SK-N-SH (cell line): Measurements from ENCODE around the gene SSR1. TPM values are rescaled to one million over a fixed set of nuclear protein-coding genes. Genes with fewer than 3 reads are reported as not detected.

Experiments
- CTCF ChIA-PET: fragments of 300-600, 350-600 bp; formaldehyde crosslinking; extraction: SDS; loops from one replicate; lab custom pipeline; 2021; lab: Yijun Ruan, JAX
- POLR2A ChIA-PET: fragments of 350-600 bp; sonication (Branson Sonifier 250); formaldehyde crosslinking; extraction: SDS; loops from one replicate; lab custom pipeline; 2020; ENCODE audit warnings: antibody characterized with exemption, inconsistent platforms; lab: Yijun Ruan, JAX
- DNase-seq: peaks from one replicate; pipeline ENCODE4 v3.0.0; 2012
- H2AFZ ChIP-seq: fragments of 200-600 bp; sonication (generic); 2 replicates; pipeline ENCODE4 v1.8.1; 2016; ENCODE audit warnings: antibody characterized with exemption, mild to moderate bottlenecking, low read depth
- H3F3A ChIP-seq: fragments of 200-600 bp; sonication (generic); replicated peaks from 2 replicates; pipeline ENCODE3; 2016; ENCODE audit warnings: antibody characterized with exemption, mild to moderate bottlenecking; ENCODE audit not compliant: insufficient read depth
- H3K27ac ChIP-seq, 2 experiments: fragments of 200-500 bp in 1 of 2; fragments of 200-600 bp in 1 of 2; sonication (Bioruptor generic) in 1 of 2; sonication (generic), shearing (Covaris generic) in 1 of 2; 2 replicates each; pipeline versions ENCODE4 v1.5.1 to v1.6.1; 2014 to 2016; ENCODE audit warnings: low read depth in 2 of 2, inconsistent platforms in 1 of 2, low read length in 1 of 2, mild to moderate bottlenecking in 1 of 2, mixed read lengths in 1 of 2
- H3K27me3 ChIP-seq: fragments of 200-600 bp; sonication (generic), shearing (Covaris generic); 2 replicates; pipeline ENCODE4 v1.6.1; 2016; ENCODE audit warnings: mixed run types; ENCODE audit not compliant: insufficient read depth
- H3K36me3 ChIP-seq, 2 experiments: fragments of 200-500 bp in 1 of 2; fragments of 200-600 bp in 1 of 2; sonication (Bioruptor generic) in 1 of 2; sonication (generic) in 1 of 2; replicated peaks in 1 of 2; 2 replicates each; pipeline versions ENCODE3 to v1.5.1; 2014 to 2016; ENCODE audit warnings: low read length in 1 of 2, mild to moderate bottlenecking in 1 of 2; ENCODE audit not compliant: insufficient read depth in 2 of 2, control insufficient read depth in 1 of 2
- H3K4me1 ChIP-seq, 2 experiments: fragments of 200-500 bp in 1 of 2; fragments of 200-600 bp in 1 of 2; sonication (Bioruptor generic) in 1 of 2; sonication (generic), shearing (Covaris generic) in 1 of 2; 2 replicates each; pipeline versions ENCODE4 v1.5.1 to v1.6.1; 2014 to 2016; ENCODE audit warnings: low read depth in 1 of 2, low read length in 1 of 2, mixed run types in 1 of 2; ENCODE audit not compliant: insufficient read depth in 2 of 2, control insufficient read depth in 1 of 2
- H3K4me2 ChIP-seq: fragments of 200-600 bp; sonication (generic), shearing (Covaris generic); 2 replicates; pipeline ENCODE4 v1.6.1; 2017; ENCODE audit warnings: mixed run types
- H3K4me3 ChIP-seq, 2 experiments: fragments of 200-500 bp in 1 of 2; fragments of 200-600 bp in 1 of 2; sonication (Bioruptor generic) in 1 of 2; sonication (generic), shearing (Covaris generic) in 1 of 2; 2 replicates each; pipeline versions ENCODE4 v1.5.1 to v1.8.1; 2014 to 2016; ENCODE audit warnings: low read depth in 2 of 2, inconsistent platforms in 1 of 2, low read length in 1 of 2, mild to moderate bottlenecking in 1 of 2, mixed read lengths in 1 of 2, moderate library complexity in 1 of 2
- H3K79me2 ChIP-seq: fragments of 200-600 bp; sonication (generic); 2 replicates; pipeline ENCODE4 v1.8.1; 2017; ENCODE audit warnings: mild to moderate bottlenecking; ENCODE audit not compliant: insufficient read depth
- H3K9ac ChIP-seq: fragments of 200-600 bp; sonication (generic); 2 replicates; pipeline ENCODE4 v1.6.1; 2017; ENCODE audit warnings: mixed run types
- H3K9me2 ChIP-seq: fragments of 200-600 bp; sonication (generic); 2 replicates; pipeline ENCODE4 v1.6.1; 2017; ENCODE audit warnings: mixed run types
- H3K9me3 ChIP-seq: fragments of 200-600 bp; sonication (generic); 2 replicates; pipeline ENCODE4 v1.6.1; 2017; ENCODE audit warnings: mixed run types, mild to moderate bottlenecking, moderate library complexity
- H4K20me1 ChIP-seq: fragments of 200-600 bp; sonication (generic); 2 replicates; pipeline ENCODE4 v1.6.1; 2017; ENCODE audit warnings: mild to moderate bottlenecking, mixed run types; ENCODE audit not compliant: insufficient read depth
- ELF1 ChIP-seq: IDR thresholded peaks from 2 replicates; pipeline ENCODE4 v1.4.0; 2012
- FOXM1 ChIP-seq: IDR thresholded peaks from 2 replicates; pipeline ENCODE4 v1.4.0; 2012; ENCODE audit warnings: low read depth, mild to moderate bottlenecking
- MEF2A ChIP-seq: IDR thresholded peaks from 2 replicates; pipeline ENCODE4 v1.4.0; 2012; ENCODE audit warnings: low read depth, borderline replicate concordance
- MXI1 ChIP-seq: IDR thresholded peaks from 2 replicates; pipeline ENCODE4 v1.6.1; 2012; ENCODE audit warnings: mild to moderate bottlenecking, low read depth, low read length, improper control_type of control experiment
- PBX3 ChIP-seq: IDR thresholded peaks from 2 replicates; pipeline ENCODE4; 2012
- RCOR1 ChIP-seq: fragments of 150-350 bp; IDR thresholded peaks from 2 replicates; pipeline ENCODE4 v1.6.1; 2017; ENCODE audit warnings: antibody characterized with exemption, low read length
- RFX5 ChIP-seq: IDR thresholded peaks from 2 replicates; pipeline ENCODE4 v1.6.1; 2012; ENCODE audit warnings: mild to moderate bottlenecking, improper control_type of control experiment, low read length
- RXRA ChIP-seq: IDR thresholded peaks from 2 replicates; pipeline ENCODE4 v1.4.0; 2012; ENCODE audit warnings: low read depth, mild to moderate bottlenecking, borderline replicate concordance
- USF1 ChIP-seq: IDR thresholded peaks from 2 replicates; pipeline ENCODE4 v1.4.0; 2012; ENCODE audit warnings: low read depth, borderline replicate concordance
- USF2 ChIP-seq: fragments of 150-350 bp; IDR thresholded peaks from 2 replicates; pipeline ENCODE4 v1.6.1; 2017; ENCODE audit warnings: antibody characterized with exemption, low read length, low read depth, borderline replicate concordance
- YY1 ChIP-seq: IDR thresholded peaks from 2 replicates; pipeline ENCODE4 v1.4.0; 2012; ENCODE audit warnings: low read depth, mild to moderate bottlenecking
- ZBTB33 ChIP-seq: IDR thresholded peaks from 2 replicates; pipeline ENCODE4 v1.4.0; 2012; ENCODE audit warnings: low read depth, borderline replicate concordance
- WGBS: methylation state at CpG from one replicate; pipeline ENCODE4 v1.1.6; 2017; ENCODE audit warnings: low lambda C conversion rate; 5-methylcytosine and 5-hydroxymethylcytosine counted together
- polyA plus RNA-seq, 3 experiments: library from polyadenylated mRNA; depleted of rRNA; stranded (reverse); fragments of >200 nt; gene quantifications; 2 replicates each; pipeline ENCODE4 v1.2.3, GENCODE V29; 2012

Gene SSR1
- polyA plus RNA-seq, 1 of the 3 experiments (the other 2 are of a cell fraction) = 50.7 TPM

GRCh38 chr6:7241160-7241559 lies 71.8 kb downstream of the SSR1 start (continued):
- TF ChIP-seq ZBTB33 = no peak
- TF ChIP-seq MXI1 = no peak
- TF ChIP-seq PBX3 = no peak

GRCh38 chr6:7240351-7240750 lies 72.6 kb downstream of the SSR1 start:
- H3K9ac ChIP-seq = no peak overlapping the region
- H3K9me3 ChIP-seq = no peaks in the 10 kb centered on the region
- peaks cover 0 to 13% of the 10 kb centered on the region in 2 experiments; a peak in 2 of 4 replicates for H3K4me1 ChIP-seq
- peaks cover 9% of the 10 kb centered on the region; the same call in 1 of the 2 replicates for H3K79me2 ChIP-seq
- DNase-seq = no peak
- H3F3A ChIP-seq = peaks cover 6% of the 10 kb centered on the region
- no peak overlapping the region for H2AFZ ChIP-seq
- ChIA-PET CTCF (interaction anchor here (4.2 kb wide), 1 partner anchor 563 kb away, joined by 24 read pairs; no protein-coding TSS in a partner anchor), POLR2A (no interaction called here)
- TF ChIP-seq RCOR1 (no peak), YY1 (no peak), RFX5 (no peak)
- H3K4me2 ChIP-seq = no peak overlapping the region
- H3K4me3 ChIP-seq = no peak overlapping the region
- WGBS = 83% methylated on average over 9 of the region's 9 CpGs
- peaks cover 0 to 5% of the 10 kb centered on the region in 2 experiments for H3K36me3 ChIP-seq
- H3K27ac ChIP-seq = no peak overlapping the region
- no peaks in the 10 kb centered on the region for H3K27me3 ChIP-seq
- peaks cover 9% of the 10 kb centered on the region for H4K20me1 ChIP-seq
- no peaks in the 10 kb centered on the region for H3K9me2 ChIP-seq

- CTCF ChIA-PET = interaction anchor here (0.6 to 2.9 kb wide), 18 partner anchors 9 to 562 kb away, joined by 3 to 20 read pairs (median 4); no protein-coding TSS in a partner anchor
- H2AFZ ChIP-seq = no peak overlapping the region
These were observed 73.4 kb downstream of the SSR1 start for GRCh38 chr6:7239590-7239948.

More at GRCh38 chr6:7239590-7239948, 73.4 kb downstream of the SSR1 start:
- Histone ChIP-seq H3K9ac (no peak overlapping the region), H3K9me2 (no peaks in the 10 kb centered on the region), H3K4me1 (peaks cover 0 to 13% of the 10 kb centered on the region in 2 experiments; a peak in 2 of 4 replicates), H3K27me3 (no peaks in the 10 kb centered on the region), H4K20me1 (peaks cover 9% of the 10 kb centered on the region), H3K27ac (no peak overlapping the region), H3K36me3 (peaks cover 0 to 5% of the 10 kb centered on the region in 2 experiments), H3K79me2 (peaks cover 12% of the 10 kb centered on the region; the same call in 1 of the 2 replicates), H3F3A (peaks cover 6% of the 10 kb centered on the region), H3K4me2 (no peak overlapping the region), H3K4me3 (no peak overlapping the region), H3K9me3 (no peaks in the 10 kb centered on the region)
- POLR2A ChIA-PET = no interaction called here
- WGBS = 89% methylated on average over 3 of the region's 5 CpGs
- TF ChIP-seq MEF2A (no peak), RXRA (no peak), USF1 (no peak), RCOR1 (no peak), FOXM1 (no peak), ELF1 (no peak), USF2 (no peak)
- DNase-seq = no peak
